Ishikawa (cell line): ENCODE measurements around the gene GAA.

Experiments used
- CEBPB ChIP-seq: IDR thresholded peaks from 2 replicates; pipeline ENCODE4 v1.6.1; 2012
- CREB1 ChIP-seq: IDR thresholded peaks from 2 replicates; pipeline ENCODE4 v1.6.1; 2012; ENCODE audit warnings: low read depth
- EGR1 ChIP-seq: IDR thresholded peaks from 2 replicates; pipeline ENCODE4 v1.6.1; 2012
- EP300 ChIP-seq: IDR thresholded peaks from 2 replicates; pipeline ENCODE4 v1.6.1; 2012; ENCODE audit warnings: borderline replicate concordance
- FOXM1 ChIP-seq: IDR thresholded peaks from 2 replicates; pipeline ENCODE4 v1.6.1; 2012; ENCODE audit warnings: low read depth, borderline replicate concordance
- NFIC ChIP-seq: IDR thresholded peaks from 2 replicates; pipeline ENCODE4 v1.6.1; 2012
- REST ChIP-seq: IDR thresholded peaks from 2 replicates; pipeline ENCODE4 v1.6.1; 2012; ENCODE audit warnings: low read depth, mild to moderate bottlenecking
- TCF12 ChIP-seq: IDR thresholded peaks from 2 replicates; pipeline ENCODE4 v1.6.1; 2012; ENCODE audit warnings: low read depth
- TEAD4 ChIP-seq: IDR thresholded peaks from 2 replicates; pipeline ENCODE4 v1.6.1; 2012
- USF1 ChIP-seq: IDR thresholded peaks from 2 replicates; pipeline ENCODE4 v1.6.1; 2012
- YY1 ChIP-seq: IDR thresholded peaks from 2 replicates; pipeline ENCODE4 v1.6.1; 2012; ENCODE audit warnings: low read depth
- ZBTB7A ChIP-seq: IDR thresholded peaks from 2 replicates; pipeline ENCODE4 v1.6.1; 2012; ENCODE audit warnings: low read depth
- TF ChIP-seq, protein P1 (sequence below): IDR thresholded peaks from 2 replicates; pipeline ENCODE4 v1.6.1; 2012

DNA sequence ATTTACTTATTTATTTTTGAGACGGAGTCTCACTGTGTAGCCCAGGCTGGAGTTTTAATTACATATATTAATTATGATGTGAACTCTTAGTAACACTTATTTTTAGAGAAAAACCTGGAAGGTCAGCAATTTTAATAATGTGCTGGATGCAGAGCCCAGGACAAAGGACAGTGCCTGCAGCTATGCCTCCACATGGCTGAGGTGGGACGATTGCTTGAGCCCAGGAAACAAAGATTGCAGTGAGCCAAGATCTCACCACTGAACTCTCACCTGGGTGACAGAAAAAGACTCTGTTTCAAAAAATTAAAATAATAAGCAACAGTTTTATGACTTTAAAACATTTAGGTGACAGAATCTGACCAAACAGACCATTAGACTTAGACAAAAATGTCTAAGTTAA, 57.5 kb downstream of the GAA start:
- TF ChIP-seq REST = 0 out of 2 replicates have a peak, but pooled peaks have one; percentile 14
- no peak for TF ChIP-seq YY1
- no peak for TF ChIP-seq TCF12
- no peak for TF ChIP-seq EP300
- TF ChIP-seq, protein P1, sequence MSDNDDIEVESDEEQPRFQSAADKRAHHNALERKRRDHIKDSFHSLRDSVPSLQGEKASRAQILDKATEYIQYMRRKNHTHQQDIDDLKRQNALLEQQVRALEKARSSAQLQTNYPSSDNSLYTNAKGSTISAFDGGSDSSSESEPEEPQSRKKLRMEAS = no peak
- TF ChIP-seq EGR1 = no peak
- no peak for TF ChIP-seq TEAD4
- TF ChIP-seq FOXM1 = no peak
- no peak for TF ChIP-seq CEBPB
- no peak for TF ChIP-seq ZBTB7A
- TF ChIP-seq CREB1 = no peak
- no peak for TF ChIP-seq NFIC
- TF ChIP-seq USF1 = no peak
